GM21515 (cell line): ENCODE data around the gene NFILZ.
"Not testable (repeated sequence)": the region's sequence is repeated elsewhere in the genome, so short reads cannot be mapped to it uniquely, and the experiment has no call there.

Experiments
- ATAC-seq: cut with Tn5 transposase; IDR thresholded peaks from one replicate; pipeline ENCODE4 v1.9.1; 2021; ENCODE audit not compliant: unreplicated experiment

NFILZ gene

DNA sequence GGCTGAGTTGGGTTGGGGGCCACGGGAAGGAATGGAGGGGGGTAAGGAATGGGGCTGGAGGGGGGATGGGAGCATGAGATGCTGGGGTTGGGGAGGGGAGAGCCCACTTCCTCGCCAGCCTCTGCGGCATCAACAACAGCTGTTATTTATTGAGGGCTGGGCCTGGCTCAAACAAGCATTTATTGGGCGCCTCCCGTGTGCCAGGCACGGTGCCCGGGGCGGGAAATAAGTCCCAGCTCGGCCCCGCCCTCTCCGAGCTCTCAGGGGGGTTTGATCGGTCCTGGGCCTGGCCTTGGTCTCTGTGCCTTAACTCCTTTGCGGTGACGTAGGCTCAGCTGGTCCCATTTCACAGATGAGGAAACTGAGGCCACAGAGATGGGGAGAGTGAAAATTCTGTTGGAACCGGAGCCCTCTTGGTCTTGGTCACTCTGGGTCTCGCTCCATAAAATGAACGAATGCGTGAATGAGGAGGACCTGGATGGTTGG is 19.0 kb upstream of the NFILZ start:
- no peak for ATAC-seq

DNA sequence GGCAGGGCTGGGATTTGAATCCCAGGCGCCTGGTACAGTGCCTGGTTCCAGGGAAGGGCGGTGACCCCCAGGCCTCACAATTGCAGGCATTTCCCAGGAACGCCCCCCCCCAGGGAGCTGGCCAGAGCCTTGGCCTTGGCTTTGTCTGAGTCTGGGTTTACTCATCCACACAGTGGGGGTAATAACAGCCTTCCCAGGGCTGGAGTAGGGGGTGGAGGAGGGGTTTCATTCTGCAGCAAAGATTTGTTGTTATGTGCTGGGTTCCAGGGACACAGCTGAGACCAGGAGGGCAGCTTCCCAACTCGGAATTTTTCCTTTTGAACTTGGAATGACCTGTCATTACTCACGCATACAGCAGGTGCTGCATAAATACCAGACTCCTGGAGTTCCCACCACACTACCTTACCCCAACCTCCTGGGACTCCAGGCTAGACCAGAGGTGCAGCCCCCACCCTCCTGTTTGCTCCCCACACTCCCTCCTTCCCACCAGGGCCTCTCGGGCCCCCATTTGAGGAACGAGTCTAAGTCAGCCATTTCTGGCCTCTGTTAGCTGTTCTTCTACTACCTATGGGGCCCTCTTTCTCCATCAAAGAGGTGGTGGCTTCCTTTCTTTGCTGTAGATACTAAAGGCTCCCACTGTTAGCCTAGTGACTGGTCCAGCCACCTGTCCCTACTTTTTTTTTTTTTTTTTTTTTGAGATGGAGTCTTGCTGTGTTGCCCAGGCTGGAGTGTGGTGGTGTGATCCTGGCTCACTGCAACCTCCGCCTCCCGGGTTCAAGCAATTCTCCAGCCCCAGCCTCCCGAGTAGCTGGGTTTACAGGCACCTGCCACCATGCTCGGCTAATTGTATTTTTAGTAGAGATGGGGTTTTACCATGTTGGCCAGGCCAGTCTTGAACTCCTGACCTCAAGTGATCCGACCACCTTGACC is 18.3 kb upstream of the NFILZ start:
- ATAC-seq: no peak

DNA sequence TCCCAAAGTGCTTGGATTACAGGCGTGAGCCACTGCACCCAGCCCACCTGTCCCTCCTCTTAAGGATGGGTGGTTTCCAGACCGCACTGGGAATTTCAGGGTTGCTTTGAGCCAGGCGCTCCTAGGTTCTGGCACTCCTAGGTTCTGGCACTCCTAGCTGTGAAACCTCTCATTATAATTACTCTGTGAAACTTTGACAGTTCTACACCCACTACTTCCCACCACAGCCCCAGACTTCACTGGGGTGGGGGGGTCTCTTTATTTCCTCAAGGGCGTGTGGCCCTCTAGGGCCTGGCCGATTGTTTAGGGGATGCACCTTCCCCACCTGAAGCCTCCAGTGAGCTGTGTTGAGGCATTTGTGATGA is 17.6 kb upstream of the NFILZ start:
- no peak for ATAC-seq

DNA sequence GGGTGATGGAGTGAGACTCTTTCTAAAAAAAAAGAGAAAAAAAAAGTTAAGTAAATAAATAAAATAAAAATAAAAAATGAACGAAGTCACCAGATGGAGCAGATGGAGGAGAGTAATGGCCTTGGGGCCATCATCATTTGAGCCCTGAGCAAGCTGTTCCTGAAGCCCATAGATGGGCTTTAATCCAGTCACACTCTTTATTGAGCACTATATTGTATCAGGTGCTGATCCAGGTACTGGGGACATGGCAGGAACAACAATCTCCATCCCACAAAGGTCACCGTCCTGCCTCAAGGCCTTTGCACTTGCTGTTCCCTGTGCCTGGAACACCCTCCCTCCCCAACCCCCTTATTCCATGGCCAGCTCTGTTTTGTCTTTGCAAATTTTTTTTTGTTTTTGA is 16.0 kb upstream of the NFILZ start:
- no peak for ATAC-seq

DNA sequence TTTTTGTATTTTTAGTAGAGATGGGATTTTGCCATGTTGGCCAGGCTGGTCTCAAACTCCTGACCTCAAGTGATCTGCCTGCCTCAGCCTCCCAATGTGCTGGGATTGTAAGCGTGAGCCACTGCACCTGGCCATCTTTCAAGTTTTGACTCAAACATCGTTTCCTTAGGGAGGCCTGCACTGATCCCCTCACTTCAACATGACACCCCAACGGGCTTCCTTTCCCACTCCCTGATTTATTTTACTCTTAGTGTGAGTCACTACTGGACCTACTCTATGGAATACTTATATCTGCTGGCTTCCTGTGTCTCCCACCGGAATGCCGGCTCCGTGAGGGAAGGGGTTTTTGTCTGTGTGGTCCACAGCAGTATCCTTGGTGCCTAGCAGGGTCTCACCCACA is 15.4 kb upstream of the NFILZ start:
- no peak for ATAC-seq

DNA sequence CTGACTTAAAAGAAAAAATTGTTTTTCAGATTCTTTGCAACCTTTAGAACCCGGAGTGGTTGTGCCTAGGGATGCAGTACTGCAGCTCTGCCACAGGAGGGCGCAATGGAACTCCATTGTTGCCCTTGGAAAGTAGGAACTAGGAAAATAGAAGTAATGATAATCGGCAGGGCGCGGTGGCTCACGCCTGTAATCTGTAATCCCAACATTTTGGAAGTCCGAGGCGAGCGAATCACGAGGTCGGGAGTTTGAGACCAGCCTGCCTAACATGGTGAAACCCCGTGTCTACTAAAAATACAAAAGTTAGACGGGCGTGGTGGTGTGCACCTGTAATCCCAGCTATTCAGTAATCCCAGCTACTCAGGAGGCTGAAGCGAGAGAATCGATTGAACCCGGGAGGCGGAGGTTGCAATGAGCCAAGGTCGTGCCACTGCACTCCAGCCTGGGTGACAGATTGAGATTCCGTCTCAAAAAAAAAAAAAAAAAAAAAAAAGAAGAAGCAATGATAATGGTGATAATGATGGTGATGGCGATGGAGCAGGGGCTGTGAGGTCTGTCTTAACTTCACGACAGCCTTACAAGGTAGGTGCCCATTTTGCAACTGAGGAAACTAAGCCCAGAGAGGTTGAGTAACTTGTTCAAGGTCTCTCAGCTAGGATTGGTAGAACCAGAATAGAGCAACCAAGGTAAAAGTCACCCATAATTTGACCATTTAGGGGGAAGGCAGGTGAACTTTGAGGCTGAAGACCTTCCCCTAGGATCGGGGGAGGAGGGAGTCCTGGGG is 14.4 kb upstream of the NFILZ start:
- no peak for ATAC-seq

DNA sequence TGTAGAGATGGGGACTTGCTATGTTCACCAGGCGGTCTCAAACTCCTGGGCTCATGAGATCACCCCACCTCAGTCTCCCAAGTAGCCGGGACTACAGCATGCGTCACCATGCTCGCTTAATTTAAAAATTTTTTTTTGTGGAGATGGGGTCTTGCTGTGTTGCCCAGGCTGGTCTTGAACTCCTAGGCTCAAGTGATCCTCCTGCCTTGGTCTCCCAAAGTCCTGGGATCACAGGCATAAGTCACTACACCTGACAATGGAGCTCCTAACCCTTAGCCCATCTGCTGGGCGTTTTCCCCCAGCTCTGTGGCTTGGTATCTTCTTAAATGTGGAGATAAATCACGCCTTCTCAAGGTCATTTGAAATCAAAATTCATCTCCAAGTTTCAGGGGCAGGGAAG is 13.6 kb upstream of the NFILZ start:
- ATAC-seq: no peak

DNA sequence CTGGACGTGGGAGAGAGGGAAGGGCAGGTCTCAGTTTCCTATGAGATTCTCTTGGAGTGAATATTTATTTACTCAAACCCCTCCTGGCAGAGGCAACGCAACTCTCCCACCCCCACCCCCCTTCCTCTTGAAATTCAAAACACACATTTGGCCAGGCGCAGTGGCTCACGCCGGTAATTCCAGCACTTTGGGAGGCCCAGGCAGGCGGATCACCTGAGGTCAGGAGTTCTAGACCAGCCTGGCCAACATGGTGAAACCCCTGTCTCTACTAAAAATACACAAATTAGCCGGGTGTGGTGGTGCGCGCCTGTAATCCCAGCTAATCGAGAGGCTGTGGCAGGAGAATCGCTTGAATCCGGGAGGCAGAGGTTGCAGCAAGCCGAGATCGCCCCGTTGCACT is 13.1 kb upstream of the NFILZ start:
- ATAC-seq: not testable (repeated sequence)

DNA sequence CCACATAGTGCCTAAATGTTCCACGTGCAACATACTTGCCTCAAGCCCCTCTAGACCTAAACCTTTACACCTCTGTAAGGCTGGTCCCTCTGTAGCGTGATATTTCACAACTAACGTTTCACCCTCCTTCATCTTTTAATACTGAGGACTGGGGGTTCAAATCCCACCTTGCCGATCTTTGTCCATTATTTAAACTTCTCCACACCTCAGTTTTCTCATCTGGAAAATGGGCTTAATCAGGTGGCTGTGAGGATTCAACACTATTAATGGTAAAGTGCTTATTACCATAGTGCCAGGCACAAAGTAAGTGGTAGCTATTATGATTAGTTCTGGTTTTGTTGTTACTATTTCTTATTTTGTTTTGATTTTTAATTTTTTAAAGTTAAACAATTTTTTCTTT is 12.4 kb upstream of the NFILZ start:
- ATAC-seq: no peak

DNA sequence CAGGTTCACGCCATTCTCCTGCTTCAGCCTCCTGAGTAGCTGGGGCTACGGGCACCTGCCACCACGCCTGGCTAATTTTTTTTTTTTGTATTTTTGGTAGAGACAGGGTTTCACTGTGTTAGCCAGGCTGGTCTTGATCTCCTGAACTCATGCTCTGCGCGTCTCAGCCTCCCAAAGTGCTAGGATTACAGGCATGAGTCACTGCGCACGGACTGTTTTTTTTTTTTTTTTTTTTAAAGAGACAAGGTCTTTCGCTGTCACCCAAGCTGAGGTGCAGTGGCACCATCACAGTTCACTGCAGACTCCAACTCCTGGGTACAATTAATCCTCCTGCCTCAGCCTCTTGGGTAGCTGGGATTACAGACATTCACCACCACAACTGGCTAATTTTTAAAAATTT is 11.7 kb upstream of the NFILZ start:
- no peak for ATAC-seq

DNA sequence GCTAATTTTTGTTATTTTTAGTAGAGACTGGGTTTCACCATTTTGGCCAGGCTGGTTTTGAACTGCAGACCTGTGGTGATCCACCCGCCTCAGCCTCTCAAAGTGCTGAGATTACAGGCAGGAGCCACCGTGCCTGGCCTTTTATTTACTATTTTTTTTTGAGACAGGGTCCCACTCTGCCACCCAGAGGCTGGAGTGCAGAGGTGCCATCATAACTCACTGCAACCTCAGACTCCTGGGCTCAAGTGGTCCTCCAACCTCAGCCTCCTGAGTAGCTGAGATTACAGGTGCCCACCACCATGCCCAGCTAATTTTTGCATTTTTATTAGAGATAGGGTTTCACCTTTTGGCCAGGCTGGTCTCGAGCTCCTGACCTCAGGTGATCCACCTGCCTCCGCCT is 7.5 kb upstream of the NFILZ start:
- ATAC-seq: not testable (repeated sequence)

DNA sequence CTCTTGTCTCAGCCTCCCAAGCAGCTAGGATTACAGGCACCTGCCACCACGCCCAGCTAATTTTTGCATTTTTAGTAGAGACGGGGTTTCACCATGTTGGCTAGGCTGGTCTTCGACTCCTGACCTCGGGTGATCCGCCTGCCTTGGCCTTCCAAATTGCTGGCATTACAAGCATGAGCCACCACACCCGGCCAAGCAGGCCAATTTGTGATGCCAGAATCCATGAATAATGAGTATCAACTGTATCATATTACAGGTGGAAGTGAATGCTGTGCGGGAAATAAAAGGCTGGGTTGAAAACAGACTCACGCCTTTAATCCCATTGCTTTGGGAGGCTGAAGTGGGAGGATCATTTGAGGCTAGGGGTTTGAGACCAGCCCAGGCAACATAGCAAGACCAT is 3.6 kb upstream of the NFILZ start:
- ATAC-seq: no peak

DNA sequence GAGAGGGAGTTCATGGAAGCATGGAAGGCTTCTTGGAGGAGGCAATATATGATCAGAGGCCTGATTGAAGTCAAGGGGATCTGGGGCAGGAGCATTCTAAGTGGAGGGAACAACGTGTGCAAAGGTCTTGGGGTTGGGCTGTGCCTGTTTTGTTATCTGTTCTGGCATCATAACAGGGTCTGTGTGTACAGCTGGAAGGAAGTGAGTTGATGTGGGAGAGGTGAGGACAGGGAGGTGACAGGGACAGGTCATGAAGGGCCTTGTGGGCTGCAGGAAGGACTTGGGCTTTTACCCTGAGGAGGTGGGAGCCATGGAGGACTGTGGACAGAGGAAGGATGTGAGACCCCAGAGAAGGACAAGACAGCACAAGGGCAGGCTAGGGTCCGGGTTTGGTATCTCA is 1.2 kb upstream of the NFILZ start:
- ATAC-seq: no peak

DNA sequence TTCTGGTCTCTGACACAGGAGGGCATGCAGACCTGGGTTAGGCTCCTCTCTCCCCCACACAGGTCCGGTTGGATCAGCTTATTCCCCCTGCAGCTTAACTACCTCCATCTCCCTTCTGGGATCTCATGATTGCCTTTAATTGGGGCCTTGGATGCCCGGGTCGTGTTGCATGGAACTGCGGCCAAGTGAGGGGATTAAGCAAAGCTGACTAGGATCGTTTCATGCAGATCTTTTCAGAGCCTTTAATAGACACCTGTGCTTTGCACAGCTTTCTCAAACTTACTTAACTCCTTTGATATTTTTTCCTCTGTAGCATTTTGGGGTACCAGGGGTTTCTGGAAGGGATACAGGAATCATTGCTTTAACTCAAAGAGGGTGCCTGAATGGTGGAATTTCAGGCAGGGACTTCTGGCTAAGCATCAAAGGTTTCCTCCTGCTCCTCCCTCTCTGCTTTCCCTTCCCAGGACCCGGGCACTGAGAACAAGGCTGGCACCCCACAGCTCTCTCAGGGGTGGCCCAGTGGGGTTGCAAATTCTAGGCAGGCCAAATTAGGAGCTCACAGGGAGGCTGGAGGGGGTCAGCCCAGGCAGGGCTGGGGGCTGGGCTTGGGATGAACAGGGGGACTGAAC is 477 bp downstream of the NFILZ start:
- no peak for ATAC-seq

DNA sequence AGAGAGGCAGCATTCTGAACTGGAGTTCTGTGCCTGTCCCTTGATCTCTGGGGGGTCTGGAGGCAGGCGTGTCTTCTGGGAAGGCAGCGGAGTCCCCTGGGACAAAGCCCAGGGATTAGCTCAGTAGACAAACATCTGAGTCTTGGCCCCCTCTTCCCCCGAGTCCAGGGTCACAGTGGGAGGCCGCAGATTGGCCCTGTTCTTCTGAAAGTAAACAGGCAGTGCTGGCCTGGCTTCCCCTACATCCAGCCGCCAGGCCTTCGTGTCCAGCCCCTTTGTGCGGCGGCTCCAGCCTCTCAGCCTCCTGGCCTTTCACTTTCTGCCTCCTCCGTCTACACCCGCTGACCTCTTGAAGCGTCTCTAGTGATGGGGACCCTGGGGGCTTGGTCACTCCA is 989 bp downstream of the NFILZ start:
- ATAC-seq: no peak

DNA sequence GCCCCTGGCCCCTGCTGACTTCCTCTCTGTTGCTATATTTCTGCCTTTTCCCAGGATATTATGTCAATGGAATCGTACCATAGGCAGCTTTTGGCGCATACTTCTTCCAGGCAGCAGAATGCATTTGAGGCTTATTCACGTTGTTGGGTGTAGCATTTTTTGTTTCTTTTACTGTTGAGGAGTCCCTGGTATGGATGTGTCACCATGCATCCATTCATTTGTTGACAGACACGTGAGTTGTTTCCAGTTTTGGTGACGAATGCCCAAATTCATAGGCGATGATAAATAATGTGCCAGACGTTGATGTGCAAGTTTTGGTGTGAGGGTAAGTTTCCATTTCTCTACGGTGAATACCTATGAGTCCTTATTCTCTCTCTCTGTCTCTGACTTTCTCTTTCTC is 5.0 kb downstream of the NFILZ start:
- ATAC-seq: no peak

DNA sequence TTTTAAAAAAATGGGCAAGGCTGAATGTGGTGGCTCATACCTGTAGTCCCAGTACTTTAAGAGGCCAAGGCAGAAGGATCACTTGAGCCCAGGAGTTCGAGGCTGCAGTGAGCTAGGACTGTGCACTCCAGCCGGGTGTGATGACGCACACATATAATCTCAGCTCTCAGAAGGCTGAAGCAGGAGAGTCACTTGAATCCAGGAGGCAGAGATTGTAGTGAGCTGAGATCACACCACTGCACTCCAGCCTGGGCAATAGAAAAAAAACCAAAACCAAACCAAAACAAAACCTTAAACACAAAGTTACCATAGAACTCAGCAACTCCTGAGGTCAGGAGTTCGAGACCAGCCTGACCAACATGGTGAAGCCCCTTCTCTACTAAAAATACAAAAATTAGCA is 6.6 kb downstream of the NFILZ start:
- not testable (repeated sequence) for ATAC-seq

DNA sequence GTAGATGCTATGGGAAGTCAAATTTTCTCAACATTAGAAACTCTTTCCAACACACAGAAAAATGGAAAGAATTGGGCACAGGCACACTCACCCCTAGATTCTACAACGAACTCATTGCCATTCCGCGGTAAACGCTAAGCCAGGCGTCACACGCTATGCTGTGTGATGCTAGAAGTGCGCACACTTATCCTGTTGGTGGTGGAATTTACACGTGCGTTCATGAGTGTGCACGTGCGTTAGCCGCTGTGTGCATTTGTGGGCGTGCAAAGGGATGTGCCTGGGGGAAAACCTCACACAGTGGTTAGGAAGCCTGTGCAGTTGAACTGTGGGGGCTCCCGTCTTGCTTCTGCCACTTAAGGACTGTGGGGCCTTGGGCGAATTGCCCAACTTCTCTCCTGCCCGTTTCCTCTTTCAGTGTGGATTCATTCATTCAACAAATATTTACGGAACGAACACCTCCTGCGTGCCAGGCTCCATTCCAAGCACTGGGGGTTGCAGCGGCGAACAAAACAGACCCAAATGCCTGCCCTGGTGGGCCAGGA is 7.7 kb downstream of the NFILZ start:
- ATAC-seq: no peak

DNA sequence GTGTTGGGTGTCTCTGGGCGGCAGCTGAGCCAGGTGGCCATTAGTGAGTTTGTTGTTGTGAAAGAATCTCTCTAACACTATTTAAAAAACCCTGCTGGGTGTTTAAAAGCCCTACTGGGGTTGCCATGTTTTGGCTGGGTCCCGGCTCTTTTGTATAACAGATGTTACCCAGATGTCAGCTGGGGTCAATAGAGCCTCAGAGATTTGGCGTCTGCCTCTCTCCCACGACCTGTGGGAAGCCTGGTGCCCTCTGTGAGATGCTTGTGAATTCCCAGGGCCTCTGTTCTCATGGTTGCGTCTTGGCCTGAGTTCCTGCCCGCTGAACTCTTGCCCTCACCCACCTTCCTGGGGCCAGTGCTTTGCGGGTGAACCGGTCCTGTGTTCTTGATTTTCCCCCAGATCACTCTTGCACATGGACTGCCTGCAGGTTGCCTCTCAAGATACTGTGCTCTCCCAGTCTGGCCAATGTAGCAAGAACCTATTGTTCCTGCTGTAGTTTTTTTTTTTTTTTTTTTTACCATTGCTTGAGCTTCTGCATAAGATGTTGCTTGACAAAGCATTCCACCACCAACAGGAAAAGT is 9.5 kb downstream of the NFILZ start:
- ATAC-seq: no peak

DNA sequence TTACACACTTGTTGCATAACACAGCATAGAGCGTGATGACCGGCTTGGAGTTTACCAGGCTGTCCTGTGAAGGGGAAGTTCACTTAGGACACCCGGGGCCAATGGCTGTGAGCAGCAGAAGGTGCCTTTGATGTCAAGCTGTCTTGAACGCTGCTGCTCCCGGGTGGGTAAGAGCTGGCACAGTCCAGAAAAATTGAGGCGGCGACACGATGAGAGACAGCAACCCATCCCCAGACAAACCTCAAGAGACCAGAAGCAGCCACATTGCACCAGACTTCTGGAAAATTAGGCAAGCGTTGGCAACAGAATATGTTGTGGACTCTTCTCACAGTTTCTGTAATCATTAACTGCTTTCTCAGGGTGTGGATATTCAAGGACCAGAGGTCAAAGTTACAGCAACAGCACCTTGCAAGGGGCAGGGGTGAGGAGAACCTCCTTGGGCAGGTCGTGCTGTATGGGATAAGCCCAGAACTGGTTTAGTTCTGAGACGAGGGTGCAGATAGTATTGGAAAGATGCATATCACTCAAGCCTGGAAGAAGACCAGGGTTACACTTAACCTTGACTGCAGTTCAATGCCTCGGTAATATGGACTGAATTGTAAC is 10.1 kb downstream of the NFILZ start:
- ATAC-seq: no peak
